Astrocyte of the spinal cord (primary cell): ENCODE measurements around the gene RPS6KA2.

Experiments used
- DNase-seq: peaks from one replicate; pipeline ENCODE4 v3.0.0; 2011; ENCODE audit warnings: low read depth, low spot score
- H3K4me3 ChIP-seq: 2 replicates; pipeline ENCODE4 v1.5.1; 2011; ENCODE audit warnings: low read depth, mild to moderate bottlenecking, low read length, moderate library complexity
- CTCF ChIP-seq: IDR thresholded peaks from 2 replicates; pipeline ENCODE4 v1.5.1; 2012; ENCODE audit warnings: low read depth, mild to moderate bottlenecking, low read length, inconsistent platforms
- in situ Hi-C: cut with HindIII; loops from 2 replicates; pipeline ENCODE4 v1.10.0; 2017; ENCODE audit warnings: low sequenced_read_pairs

RPS6KA2 gene

DNA sequence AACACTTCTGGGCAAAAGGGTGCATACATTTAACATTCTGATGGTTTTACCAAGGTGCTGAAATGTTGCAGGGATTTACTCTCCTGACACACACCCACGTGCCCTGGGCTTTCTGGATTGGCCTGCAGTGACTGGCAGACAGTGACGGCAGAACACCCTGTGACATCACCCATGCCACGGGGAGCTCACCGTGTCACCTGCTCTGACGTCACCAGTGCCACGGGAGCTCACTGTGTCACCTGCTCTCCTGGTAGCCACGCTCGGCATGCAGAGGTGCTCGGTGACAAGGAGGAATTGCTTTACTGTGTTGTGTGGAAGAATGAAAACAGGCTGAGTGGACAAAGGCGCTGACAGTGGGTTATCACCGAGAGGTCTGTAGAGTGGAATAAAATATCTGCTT lies 139.9 kb downstream of the RPS6KA2 start:
- DNase-seq, result no peak
- in situ Hi-C loops, result no loop called here
- no peak overlapping the region for H3K4me3 ChIP-seq
- no peak for TF ChIP-seq CTCF

- H3K4me3 ChIP-seq, result no peak overlapping the region
- in situ Hi-C loops, result no loop called here
- no peak for TF ChIP-seq CTCF
- DNase-seq, result no peak
These were observed 140.5 kb downstream of the RPS6KA2 start for GRCh38 chr6:166486536-166486880.

DNA sequence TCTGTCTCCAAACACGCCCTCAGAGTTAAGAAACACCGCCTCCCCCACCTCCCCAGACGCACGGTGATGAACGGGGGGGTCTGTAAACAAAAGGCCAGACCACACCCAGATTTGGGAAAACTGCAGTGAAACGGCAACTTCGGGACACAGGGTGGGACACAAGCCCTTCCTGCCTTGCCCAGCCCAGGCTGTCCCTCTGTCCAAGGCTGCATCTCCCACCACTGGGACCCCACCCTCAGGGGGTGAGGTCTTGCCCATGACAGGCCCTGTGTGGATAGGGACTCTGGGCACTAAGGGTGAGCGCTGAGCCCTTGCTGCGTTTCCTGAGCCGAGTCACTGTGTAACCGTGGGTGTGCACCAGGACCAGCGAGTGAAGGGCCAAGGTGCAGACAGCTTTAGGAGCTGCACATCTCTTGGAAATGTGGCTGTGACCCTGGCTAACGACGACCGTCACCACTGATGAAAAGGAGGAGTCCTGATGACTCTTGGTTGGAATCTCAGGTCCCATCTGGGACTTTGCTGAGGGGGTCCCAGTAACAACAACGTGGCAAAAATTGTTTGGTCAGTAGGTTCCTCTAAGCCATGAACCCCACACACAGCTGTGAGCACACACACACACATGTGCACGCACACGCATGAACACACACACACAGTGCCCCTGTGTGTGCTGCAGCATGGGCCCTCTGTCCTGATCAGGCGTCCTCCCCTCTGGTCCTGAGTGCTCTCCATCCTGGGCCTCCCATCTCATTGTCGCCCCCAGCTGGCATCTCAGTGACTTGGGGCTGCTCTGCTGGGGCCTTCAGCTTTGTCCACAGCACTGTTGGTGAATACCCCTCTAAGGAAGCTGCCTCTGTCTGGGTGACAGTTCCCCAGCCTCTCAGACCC lies 141.2 kb downstream of the RPS6KA2 start:
- TF ChIP-seq CTCF, result no peak
- in situ Hi-C loops, result no loop called here
- DNase-seq, result no peak
- H3K4me3 ChIP-seq, result no peak overlapping the region

DNA sequence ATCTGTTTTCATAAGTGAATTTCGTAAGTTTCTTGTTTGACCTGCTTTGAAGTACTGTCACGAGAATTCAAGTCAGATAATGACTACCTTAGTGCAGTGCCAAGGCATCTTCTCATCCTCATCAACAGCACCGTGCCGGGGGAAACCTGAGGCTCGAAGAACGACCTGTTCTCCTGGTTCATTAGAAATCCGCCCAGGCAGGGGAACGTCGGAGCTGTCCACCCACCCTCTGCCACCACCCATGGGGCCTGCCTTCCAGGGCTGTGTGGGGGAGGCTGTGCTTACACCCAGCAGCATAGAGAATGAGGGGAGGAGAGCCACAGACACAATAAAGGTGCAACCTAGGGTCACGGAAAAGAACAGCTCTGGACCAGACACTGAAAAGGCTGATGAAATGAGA lies 142.2 kb downstream of the RPS6KA2 start:
- TF ChIP-seq CTCF, result no peak
- DNase-seq, result no peak
- in situ Hi-C loops, result no loop called here
- no peak overlapping the region for H3K4me3 ChIP-seq

GRCh38 chr6:166483573-166484250 lies 143.3 kb downstream of the RPS6KA2 start:
- no peak overlapping the region for H3K4me3 ChIP-seq
- DNase-seq, result no peak
- no peak for TF ChIP-seq CTCF
- in situ Hi-C loops, result no loop called here

DNA sequence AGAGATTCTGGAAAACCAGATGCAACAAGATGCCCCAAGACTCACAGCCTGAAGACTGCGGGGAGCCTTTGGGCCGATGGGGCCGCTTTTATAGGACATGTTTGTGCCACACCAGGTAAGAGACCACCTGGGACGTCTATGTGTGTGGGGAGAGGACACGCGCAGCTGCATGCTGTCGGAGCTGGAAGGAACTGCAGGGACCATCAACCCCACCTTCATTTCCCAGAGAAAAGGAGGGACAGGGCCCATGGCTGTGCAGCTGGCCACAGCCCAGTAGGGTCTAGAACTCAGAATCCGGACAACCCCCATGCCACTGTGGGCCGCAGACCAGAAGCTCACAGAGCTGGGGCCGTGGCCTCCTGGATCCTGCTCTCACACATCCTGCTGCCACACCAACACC lies 144.0 kb downstream of the RPS6KA2 start:
- no peak overlapping the region for H3K4me3 ChIP-seq
- no peak for TF ChIP-seq CTCF
- in situ Hi-C loops, result no loop called here
- no peak for DNase-seq
